Measurements from ENCODE around the gene FAM168A. TPM values are rescaled to one million over a fixed set of nuclear protein-coding genes. Genes with fewer than 3 reads are reported as not detected.

Gene FAM168A
- total RNA-seq, 1 experiment from 2014 or later = 25.9 TPM

DNA sequence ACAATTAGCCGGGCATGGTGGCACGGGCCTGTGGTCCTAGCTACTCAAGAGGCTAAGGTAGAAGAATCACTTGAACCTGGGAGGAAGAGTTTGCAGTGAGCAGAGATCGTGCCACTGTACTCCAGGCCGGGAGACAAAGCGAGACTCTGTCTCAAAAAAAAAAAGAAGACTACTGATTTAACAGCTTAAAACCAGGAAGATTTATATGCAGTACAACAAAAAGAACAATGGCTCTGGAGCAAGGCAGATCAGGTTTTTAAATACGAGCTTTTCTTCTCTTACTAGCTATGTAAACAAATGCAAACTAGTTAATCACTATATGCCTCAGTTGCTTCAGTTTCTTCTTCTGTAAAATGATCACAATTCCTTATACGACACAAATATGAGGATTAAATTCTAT, 6.9 kb downstream of the FAM168A start:
- Mint-ChIP-seq H3K4me3 (peak overlapping the region; percentile 48), H3K36me3 (peaks cover 7% of the 10 kb centered on the region), H3K27ac (peak overlapping the region; percentile 78), H3K9me3 (peaks cover 5% of the 10 kb centered on the region), H3K4me1 (peaks cover 35% of the 10 kb centered on the region), H3K27me3 (ENCODE audit: low read depth) (no peaks in the 10 kb centered on the region)
- TF ChIP-seq, protein P1, sequence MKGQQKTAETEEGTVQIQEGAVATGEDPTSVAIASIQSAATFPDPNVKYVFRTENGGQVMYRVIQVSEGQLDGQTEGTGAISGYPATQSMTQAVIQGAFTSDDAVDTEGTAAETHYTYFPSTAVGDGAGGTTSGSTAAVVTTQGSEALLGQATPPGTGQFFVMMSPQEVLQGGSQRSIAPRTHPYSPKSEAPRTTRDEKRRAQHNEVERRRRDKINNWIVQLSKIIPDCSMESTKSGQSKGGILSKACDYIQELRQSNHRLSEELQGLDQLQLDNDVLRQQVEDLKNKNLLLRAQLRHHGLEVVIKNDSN (CRISPR knock-in tag; IDR thresholded peaks at IDR 0.05) = no peak
- no peak for TF ChIP-seq PRRX2 (CRISPR knock-in tag; IDR thresholded peaks at IDR 0.05)
- TF ChIP-seq, protein P2, sequence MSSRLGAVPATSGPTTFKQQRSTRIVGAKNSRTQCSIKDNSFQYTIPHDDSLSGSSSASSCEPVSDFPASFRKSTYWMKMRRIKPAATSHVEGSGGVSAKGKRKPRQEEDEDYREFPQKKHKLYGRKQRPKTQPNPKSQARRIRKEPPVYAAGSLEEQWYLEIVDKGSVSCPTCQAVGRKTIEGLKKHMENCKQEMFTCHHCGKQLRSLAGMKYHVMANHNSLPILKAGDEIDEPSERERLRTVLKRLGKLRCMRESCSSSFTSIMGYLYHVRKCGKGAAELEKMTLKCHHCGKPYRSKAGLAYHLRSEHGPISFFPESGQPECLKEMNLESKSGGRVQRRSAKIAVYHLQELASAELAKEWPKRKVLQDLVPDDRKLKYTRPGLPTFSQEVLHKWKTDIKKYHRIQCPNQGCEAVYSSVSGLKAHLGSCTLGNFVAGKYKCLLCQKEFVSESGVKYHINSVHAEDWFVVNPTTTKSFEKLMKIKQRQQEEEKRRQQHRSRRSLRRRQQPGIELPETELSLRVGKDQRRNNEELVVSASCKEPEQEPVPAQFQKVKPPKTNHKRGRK (CRISPR knock-in tag; IDR thresholded peaks at IDR 0.05; ENCODE audit: borderline replicate concordance) = no peak
- no peak for TF ChIP-seq ZNF416 (CRISPR knock-in tag; IDR thresholded peaks at IDR 0.05)
- TF ChIP-seq MXD4 (CRISPR knock-in tag; IDR thresholded peaks at IDR 0.05; ENCODE audit: borderline replicate concordance) = no peak
- TF ChIP-seq SP1 (CRISPR knock-in tag; conservative IDR thresholded peaks at IDR 0.05) = no peak
- no peak for TF ChIP-seq TCF7 (CRISPR knock-in tag; IDR thresholded peaks at IDR 0.05; ENCODE audit: low read depth)
- TF ChIP-seq, protein P3, sequence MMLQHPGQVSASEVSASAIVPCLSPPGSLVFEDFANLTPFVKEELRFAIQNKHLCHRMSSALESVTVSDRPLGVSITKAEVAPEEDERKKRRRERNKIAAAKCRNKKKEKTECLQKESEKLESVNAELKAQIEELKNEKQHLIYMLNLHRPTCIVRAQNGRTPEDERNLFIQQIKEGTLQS (CRISPR knock-in tag; conservative IDR thresholded peaks at IDR 0.05) = no peak
- TF ChIP-seq, protein P4, sequence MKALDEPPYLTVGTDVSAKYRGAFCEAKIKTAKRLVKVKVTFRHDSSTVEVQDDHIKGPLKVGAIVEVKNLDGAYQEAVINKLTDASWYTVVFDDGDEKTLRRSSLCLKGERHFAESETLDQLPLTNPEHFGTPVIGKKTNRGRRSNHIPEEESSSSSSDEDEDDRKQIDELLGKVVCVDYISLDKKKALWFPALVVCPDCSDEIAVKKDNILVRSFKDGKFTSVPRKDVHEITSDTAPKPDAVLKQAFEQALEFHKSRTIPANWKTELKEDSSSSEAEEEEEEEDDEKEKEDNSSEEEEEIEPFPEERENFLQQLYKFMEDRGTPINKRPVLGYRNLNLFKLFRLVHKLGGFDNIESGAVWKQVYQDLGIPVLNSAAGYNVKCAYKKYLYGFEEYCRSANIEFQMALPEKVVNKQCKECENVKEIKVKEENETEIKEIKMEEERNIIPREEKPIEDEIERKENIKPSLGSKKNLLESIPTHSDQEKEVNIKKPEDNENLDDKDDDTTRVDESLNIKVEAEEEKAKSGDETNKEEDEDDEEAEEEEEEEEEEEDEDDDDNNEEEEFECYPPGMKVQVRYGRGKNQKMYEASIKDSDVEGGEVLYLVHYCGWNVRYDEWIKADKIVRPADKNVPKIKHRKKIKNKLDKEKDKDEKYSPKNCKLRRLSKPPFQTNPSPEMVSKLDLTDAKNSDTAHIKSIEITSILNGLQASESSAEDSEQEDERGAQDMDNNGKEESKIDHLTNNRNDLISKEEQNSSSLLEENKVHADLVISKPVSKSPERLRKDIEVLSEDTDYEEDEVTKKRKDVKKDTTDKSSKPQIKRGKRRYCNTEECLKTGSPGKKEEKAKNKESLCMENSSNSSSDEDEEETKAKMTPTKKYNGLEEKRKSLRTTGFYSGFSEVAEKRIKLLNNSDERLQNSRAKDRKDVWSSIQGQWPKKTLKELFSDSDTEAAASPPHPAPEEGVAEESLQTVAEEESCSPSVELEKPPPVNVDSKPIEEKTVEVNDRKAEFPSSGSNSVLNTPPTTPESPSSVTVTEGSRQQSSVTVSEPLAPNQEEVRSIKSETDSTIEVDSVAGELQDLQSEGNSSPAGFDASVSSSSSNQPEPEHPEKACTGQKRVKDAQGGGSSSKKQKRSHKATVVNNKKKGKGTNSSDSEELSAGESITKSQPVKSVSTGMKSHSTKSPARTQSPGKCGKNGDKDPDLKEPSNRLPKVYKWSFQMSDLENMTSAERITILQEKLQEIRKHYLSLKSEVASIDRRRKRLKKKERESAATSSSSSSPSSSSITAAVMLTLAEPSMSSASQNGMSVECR (CRISPR knock-in tag; IDR thresholded peaks at IDR 0.05; ENCODE audit: borderline replicate concordance) = no peak
- TF ChIP-seq SMAD4 (CRISPR knock-in tag; IDR thresholded peaks at IDR 0.05) = no peak
- TF ChIP-seq NR3C1 (CRISPR knock-in tag; conservative IDR thresholded peaks at IDR 0.05; ENCODE audit: low read depth) = no peak
- TF ChIP-seq, protein P5, sequence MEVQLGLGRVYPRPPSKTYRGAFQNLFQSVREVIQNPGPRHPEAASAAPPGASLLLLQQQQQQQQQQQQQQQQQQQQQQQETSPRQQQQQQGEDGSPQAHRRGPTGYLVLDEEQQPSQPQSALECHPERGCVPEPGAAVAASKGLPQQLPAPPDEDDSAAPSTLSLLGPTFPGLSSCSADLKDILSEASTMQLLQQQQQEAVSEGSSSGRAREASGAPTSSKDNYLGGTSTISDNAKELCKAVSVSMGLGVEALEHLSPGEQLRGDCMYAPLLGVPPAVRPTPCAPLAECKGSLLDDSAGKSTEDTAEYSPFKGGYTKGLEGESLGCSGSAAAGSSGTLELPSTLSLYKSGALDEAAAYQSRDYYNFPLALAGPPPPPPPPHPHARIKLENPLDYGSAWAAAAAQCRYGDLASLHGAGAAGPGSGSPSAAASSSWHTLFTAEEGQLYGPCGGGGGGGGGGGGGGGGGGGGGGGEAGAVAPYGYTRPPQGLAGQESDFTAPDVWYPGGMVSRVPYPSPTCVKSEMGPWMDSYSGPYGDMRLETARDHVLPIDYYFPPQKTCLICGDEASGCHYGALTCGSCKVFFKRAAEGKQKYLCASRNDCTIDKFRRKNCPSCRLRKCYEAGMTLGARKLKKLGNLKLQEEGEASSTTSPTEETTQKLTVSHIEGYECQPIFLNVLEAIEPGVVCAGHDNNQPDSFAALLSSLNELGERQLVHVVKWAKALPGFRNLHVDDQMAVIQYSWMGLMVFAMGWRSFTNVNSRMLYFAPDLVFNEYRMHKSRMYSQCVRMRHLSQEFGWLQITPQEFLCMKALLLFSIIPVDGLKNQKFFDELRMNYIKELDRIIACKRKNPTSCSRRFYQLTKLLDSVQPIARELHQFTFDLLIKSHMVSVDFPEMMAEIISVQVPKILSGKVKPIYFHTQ (CRISPR knock-in tag; IDR thresholded peaks at IDR 0.05) = no peak
- TF ChIP-seq ZNF138 (CRISPR knock-in tag; conservative IDR thresholded peaks at IDR 0.05) = no peak
- TF ChIP-seq TP53 (CRISPR knock-in tag; IDR thresholded peaks at IDR 0.05) = no peak
- no peak for TF ChIP-seq ATF1 (CRISPR knock-in tag; IDR thresholded peaks at IDR 0.05)
- no peak for TF ChIP-seq GTF2I (CRISPR knock-in tag; conservative IDR thresholded peaks at IDR 0.05)
- no peak for TF ChIP-seq OVOL2 (CRISPR knock-in tag; IDR thresholded peaks at IDR 0.05; ENCODE audit: borderline replicate concordance)
- no peak for TF ChIP-seq JUN (CRISPR knock-in tag; IDR thresholded peaks at IDR 0.05)
- ChIA-PET POLR2A (no interaction called here), CTCF (interaction anchor here (1.0 to 1.5 kb wide), 4 partner anchors 35 to 197 kb away, joined by 3 to 4 read pairs (median 3); no protein-coding TSS in a partner anchor)
- DNase-seq (ENCODE audit: low spot score) (no peak), ATAC-seq (no peak)
